ENCODE data around the gene KCTD3.

- TF ChIP-seq SUZ12 (IDR thresholded peaks at IDR 0.05) (no peak), BHLHE40 (IDR thresholded peaks at IDR 0.05; ENCODE audit: borderline replicate concordance) (no peak), ELF4 (IDR thresholded peaks at IDR 0.05) (no peak), FOXA1 (IDR thresholded peaks at IDR 0.05) (no peak)
These were observed 50.9 kb downstream of the KCTD3 start for GRCh38 chr1:215617979-215618378.
